ENCODE results near the gene RNF150.

DNA sequence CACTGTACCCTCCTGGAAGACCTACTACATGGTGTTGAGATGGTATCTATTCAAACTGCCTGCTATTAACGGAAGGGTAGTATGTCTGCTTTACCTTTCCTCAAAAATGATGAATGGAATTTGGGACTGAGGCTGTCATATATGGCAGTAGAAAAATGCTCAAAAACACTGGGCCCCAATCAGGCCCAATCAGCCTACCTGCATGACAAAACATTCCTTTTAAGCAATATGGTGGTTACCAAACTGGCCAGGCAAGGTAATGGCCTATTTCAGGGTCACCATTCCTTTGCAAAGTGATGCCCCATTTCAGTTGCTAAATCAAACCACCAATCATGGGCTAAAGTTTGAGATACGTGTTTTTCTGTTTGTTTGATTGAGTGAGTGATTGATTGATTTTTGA is 14.9 kb downstream of the RNF150 start:
- TF ChIP-seq CTCF (IDR thresholded peaks at IDR 0.05) (no peak), POLR2A (IDR thresholded peaks at IDR 0.05) (no peak), POLR2AphosphoS5 (IDR thresholded peaks at IDR 0.05) (no peak)
